ENCODE measurements around the gene LMTK3. TPM values are rescaled to one million over a fixed set of nuclear protein-coding genes. Genes with fewer than 3 reads are reported as not detected.
A peak's percentile ranks its signal among the peaks of the same experiment; 100 is the strongest.
"Not testable (repeated sequence)": the region's sequence is repeated elsewhere in the genome, so short reads cannot be mapped to it uniquely, and the experiment has no call there.

The LMTK3 gene
- total RNA-seq, 1 experiment from 2014 or later: 0.05 TPM

DNA sequence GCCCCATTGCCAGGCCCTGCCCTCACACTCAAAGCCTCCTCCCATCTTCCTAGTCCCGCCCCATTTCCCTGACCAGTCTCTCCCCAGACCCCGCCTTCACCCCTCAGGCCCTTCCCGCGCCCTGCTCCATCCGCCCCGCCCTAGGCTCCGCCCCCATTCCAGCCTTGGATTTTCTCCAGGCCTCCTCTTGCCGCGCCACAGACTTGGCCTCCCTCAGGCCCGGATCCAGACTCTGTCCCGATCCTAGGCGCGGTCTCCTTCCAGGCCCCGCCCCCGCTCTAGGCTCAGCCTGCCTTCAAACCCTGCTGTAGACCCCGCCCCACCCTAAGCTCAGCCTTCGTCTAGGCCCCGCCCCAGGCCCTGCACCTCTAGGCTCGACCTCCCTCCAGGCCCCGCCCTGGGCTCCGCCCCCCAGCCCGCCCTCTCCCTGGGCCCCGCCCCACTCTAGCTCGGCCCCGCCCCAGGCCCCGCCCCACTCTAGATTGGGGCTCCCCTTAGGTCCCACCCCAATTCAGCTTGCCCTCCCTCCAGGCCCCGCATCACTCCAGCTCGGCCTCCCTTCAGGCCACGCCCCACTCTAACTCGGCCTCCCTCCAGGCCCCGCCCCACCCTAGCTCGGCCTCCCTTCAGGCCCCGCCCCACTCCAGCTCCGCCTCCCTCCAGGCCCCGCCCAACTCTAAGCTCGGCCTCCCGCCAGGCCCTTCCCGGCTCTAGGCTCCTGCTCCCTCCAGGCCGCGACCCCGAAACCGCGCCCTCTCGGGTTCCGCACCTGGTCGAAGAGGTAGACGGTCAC, 18.5 kb downstream of the LMTK3 start:
- DNase-seq (ENCODE audit: extremely low read depth, low read depth): peak; percentile 97

DNA sequence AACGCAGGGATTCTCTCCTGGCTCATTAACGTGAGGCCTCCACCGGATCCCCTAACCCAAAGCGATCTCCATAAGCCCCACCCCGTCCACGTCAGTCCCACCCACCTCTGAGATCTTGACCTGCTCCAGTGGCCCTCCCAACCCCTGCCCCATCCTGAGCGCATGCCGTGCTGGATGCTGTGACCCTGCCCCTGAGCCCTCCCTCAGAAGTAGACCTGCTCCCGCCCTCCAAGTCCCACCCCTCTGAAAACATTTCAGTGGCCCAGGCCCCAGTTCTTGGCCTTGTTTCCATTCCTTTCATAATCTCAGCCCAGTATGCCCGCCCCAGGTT, 19.9 kb downstream of the LMTK3 start:
- no peak for DNase-seq (ENCODE audit: extremely low read depth, low read depth)

DNA sequence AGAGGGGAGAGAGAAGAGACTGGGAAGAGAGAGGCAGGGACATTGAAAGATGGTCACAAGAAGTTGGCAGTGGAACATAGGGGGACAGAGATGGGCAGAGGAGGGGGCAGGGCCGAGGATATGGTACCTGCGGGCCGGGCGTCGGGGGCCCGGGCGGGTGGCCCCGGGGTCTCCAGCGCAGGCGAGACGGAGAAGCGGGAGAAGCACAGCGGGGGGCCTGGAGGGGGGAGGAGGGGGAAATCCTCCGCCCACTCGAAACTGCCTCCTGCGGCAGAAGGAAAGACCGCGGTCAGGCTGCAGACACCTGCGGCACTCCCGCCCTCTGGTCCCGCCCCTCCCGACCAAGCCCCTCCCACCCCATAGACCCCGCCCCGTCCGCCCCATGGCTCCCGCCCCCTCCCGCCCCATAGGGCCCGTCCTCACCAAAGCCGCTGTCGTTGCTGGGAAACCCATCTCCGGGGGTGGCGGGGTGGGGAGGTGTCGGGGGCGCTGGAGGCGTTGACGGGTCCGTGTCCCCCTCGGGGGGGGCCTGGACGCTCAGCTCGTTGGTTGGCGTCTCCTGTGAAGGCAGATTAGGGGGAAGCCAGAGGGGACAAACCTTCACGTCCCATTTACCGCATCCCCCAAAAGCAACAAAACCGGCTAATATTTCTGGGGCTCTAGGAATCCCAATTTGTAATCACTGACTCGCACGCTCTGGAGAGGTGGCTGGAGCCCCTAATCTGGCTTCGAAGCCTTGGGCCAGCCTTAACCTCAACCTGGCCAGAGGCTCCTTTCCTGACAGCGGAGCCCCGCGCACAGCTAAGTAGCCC, 20.4 kb downstream of the LMTK3 start:
- no peak for DNase-seq (ENCODE audit: extremely low read depth, low read depth)

DNA sequence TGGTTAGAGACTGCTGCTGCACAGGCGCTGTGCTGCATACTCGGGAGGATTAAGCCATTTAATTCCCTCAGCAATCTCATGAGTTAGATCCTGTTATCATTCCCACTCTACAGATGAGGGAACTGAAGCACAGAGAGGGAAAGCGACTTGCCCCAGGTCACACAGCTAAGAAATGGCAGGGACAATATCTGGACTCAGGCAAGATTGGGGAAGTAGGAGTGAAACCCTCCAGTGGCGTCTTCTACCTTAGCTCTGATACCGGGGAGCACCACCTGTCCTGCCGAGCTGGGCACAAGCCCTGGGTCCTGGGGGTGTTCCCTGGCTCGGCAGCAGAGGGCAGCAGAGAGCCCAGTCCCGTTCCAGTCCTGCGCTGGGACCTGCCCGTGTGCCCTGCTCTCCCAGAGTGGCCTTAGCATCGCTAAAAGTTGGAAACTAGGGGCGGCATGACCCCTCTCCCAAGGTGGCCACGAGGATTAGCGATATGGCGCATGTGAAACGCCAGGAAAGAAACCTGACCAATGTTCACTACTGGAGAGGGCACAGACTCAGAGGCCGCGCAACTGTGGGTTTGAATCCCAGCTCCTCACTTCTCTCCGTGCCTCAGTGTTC, 21.9 kb downstream of the LMTK3 start:
- DNase-seq (ENCODE audit: extremely low read depth, low read depth): peak; percentile 55

GRCh38 chr19:48488478-48488877, 23.2 kb downstream of the LMTK3 start:
- not testable (repeated sequence) for DNase-seq (ENCODE audit: extremely low read depth, low read depth)

- DNase-seq (ENCODE audit: extremely low read depth, low read depth): peak; percentile 80
Observed at GRCh38 chr19:48487948-48488347, 23.7 kb downstream of the LMTK3 start.

- DNase-seq (ENCODE audit: extremely low read depth, low read depth): no peak
Observed at GRCh38 chr19:48487544-48487943, 24.1 kb downstream of the LMTK3 start.

GRCh38 chr19:48486706-48487105, 24.9 kb downstream of the LMTK3 start:
- DNase-seq (ENCODE audit: extremely low read depth, low read depth): not testable (repeated sequence)

- DNase-seq (ENCODE audit: extremely low read depth, low read depth): no peak
Observed at GRCh38 chr19:48484931-48485612, 26.6 kb downstream of the LMTK3 start.

DNA sequence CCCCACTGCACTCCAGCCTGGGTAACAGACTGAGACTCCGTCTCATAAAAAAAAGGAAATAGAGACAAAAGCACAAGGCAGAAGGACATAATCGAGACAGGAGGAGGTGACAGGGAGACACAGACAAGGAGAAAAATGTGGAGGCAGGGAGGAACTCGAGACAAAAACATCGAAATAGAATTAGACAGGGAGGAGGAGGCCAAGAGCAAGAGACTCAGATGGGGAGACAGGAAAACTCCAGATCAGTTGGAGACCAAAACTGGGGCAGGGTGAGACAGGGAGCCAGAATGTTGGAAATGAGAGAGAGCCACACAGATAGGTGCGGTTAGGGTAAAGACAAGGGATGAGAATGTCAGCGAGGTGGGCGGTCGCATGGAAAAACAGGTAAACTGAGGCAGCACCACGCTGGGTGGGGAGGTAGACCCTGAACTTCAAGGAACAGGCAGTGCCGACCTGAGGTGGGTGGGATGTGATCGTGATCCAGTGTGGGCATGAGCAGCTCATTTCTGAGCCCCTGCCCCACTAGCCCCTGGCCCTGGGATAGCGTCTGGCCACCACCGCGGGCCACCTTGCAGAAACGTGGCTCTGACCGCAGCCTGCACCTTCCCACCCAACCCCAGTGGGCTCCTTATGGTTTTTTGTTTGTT, 27.3 kb downstream of the LMTK3 start:
- DNase-seq (ENCODE audit: extremely low read depth, low read depth): no peak

- DNase-seq (ENCODE audit: extremely low read depth, low read depth): no peak
Observed at GRCh38 chr19:48483301-48483700, 28.3 kb downstream of the LMTK3 start.

DNA sequence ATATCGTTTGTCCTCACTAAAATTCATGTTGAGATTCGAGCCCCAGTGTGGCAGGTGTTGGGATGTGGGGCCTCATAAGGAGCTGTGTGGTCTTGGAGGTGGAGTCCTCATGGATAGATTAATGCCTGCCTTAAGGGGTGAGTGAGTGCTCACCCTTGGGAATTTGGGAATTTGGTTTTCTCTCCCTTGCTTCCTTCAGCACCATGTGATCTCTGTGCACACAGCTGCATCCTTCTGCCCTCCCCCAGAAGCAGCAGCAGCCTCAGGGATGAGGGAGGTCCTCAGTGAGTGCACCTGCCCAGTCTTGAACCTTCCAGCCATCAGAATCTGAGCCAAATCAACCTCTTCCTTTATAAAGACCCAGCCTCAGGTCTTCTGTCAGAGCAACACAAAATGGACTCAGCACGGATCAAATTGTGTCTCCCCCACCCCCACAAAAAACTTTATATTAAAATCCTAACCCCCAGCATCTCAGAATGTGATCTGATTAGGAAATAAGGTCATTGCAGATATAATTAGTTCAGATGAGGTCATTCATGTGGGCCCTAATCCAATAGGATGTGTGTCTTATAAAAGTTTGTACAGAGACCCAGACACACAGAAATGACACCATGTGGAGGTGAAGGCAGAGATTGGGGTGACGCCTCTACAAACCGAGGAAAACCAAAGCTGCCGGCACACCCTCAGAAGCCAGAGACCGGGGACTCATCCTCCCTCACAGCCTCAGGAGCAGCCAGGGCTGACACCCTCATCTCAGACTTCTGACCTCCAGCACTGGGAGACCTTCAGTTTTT, 29.6 kb downstream of the LMTK3 start:
- no peak for DNase-seq (ENCODE audit: extremely low read depth, low read depth)

GRCh38 chr19:48480558-48481500, 30.8 kb downstream of the LMTK3 start:
- no peak for DNase-seq (ENCODE audit: extremely low read depth, low read depth)

GRCh38 chr19:48480183-48480557, 31.5 kb downstream of the LMTK3 start:
- no peak for DNase-seq (ENCODE audit: extremely low read depth, low read depth)

DNA sequence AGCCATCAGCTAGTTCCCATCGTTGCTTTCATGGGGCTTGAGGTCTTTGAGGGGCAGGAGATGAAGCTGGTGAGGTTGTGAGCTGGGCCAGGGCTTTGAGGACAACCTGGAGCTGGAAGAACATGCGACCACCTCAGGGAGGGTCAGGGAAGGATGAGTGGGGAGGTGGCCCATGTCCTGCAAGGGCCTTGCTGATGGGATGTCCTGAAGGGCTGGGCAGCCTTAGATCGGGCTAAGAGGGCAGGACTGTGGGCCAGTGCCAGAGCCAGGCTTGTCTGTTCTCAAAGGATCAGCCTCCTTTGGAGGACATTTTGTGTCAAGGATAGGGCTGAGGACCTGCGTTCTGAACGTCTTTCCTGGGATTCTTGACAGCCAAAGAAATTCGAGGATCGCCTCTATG, 31.9 kb downstream of the LMTK3 start:
- DNase-seq (ENCODE audit: extremely low read depth, low read depth): no peak

DNA sequence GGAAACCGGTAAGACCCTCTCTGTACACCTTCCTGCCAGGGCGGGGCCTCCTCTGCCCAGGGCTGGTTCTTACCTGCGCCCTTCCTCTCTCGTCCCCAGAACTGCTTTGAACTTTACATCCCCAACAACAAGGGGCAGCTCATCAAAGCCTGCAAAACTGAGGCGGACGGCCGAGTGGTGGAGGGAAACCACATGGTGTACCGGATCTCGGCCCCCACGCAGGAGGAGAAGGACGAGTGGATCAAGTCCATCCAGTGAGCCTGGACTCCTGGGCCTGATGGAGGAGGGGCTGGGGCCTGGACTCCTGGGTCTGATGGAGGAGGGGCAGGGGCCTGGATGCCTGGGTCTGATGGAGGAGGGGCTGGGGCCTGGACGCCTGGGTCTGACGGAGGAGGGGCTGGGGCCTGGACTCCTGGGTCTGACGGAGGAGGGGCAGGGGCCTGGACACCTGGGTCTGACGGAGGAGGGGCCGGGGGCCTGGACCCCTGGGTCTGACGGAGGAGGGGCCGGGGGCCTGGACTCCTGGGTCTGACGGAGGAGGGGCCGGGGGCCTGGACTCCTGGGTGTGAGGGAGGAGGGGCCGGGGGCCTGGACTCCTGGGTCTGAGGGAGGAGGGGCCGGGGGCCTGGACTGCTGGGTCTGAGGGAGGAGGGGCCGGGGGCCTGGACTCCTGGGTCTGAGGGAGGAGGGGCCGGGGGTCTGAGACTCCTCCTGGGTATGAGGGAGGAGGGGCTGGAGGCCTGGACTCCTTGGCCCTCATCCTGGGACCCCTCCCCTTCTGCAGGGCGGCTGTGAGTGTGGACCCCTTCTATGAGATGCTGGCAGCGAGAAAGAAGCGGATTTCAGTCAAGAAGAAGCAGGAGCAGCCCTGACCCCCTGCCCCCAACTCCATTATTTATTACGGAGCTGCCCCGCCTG, 33.0 kb downstream of the LMTK3 start:
- DNase-seq (ENCODE audit: extremely low read depth, low read depth): no peak

DNA sequence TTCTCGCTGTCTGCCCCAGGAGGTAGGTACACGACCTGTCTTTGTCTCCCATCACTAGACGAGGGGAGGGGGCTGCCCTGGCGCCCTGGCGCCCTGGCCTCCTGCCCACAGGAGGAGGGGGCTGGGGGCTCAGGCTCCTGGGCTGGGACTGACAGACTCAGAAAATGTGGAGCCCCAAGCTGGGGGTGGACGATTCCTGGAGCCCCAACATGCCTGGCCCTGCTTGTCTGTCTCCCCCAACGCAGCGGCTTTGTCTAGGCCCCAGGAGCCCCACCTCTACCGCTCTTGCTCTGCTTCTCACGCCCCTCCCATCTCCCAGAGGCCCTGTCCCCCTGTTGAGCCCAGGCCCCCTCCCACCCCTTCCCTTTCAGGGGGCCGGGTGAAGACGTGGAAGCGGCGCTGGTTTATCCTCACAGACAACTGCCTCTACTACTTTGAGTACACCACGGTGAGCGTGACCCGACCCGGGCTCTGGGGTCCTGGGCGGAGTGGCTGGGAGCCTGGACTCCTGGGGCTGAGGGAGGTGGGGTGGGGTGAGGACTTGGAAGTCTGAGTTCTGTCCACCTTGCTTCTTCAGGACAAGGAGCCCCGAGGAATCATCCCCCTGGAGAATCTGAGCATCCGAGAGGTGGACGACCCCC, 33.8 kb downstream of the LMTK3 start:
- no peak for DNase-seq (ENCODE audit: extremely low read depth, low read depth)
